Stimulated activated naive B cell treated with anti-CD40 and anti-IgM and Interleukin-4, amounts not matched to agents 10 μg/mL and 1 μg/mL and 100 μg/mL, for 72 hours (primary cell): Measurements from ENCODE around the gene SCAI.

ENCODE experiments used
- ATAC-seq, 2 donors: fragments of 150-1000 bp; cut with Tn5 transposase; replicated peaks; 2 replicates each; pipeline ENCODE4 v1.10.0; 2021; ENCODE audit warnings: moderate library complexity in 1 of 2
- DNase-seq: peaks from one replicate; pipeline ENCODE4 v3.0.0; 2021
- H3K27ac Mint-ChIP-seq: one replicate; pipeline ENCODE4 v1.8.0; 2022; ENCODE audit warnings: mild to moderate bottlenecking, mixed read lengths
- H3K27me3 Mint-ChIP-seq, 2 donors: one replicate each; pipeline ENCODE4 v1.8.0; 2022; ENCODE audit warnings: mixed read lengths in 2 of 2
- H3K36me3 Mint-ChIP-seq, 2 donors: one replicate each; pipeline ENCODE4 v1.8.0; 2022; ENCODE audit warnings: mixed read lengths in 2 of 2, mild to moderate bottlenecking in 1 of 2
- H3K4me1 Mint-ChIP-seq, 2 donors: one replicate each; pipeline ENCODE4 v1.8.0; 2022; ENCODE audit warnings: mixed read lengths in 2 of 2, mild to moderate bottlenecking in 1 of 2
- H3K4me3 Mint-ChIP-seq, 2 donors: one replicate each; pipeline ENCODE4 v1.8.0; 2022; ENCODE audit warnings: mild to moderate bottlenecking in 2 of 2, mixed read lengths in 2 of 2, moderate library complexity in 1 of 2
- H3K9me3 Mint-ChIP-seq, 2 donors: one replicate each; pipeline ENCODE4 v1.8.0; 2022; ENCODE audit warnings: mixed read lengths in 2 of 2, mild to moderate bottlenecking in 1 of 2

The SCAI gene

GRCh38 chr9:124913378-124913777, 229.9 kb downstream of the SCAI start:
- Mint-ChIP-seq H3K4me3 (no peak overlapping the region), H3K4me1 (no peaks in the 10 kb centered on the region), H3K27me3 (no peaks in the 10 kb centered on the region), H3K36me3 (peaks cover 27 to 45% of the 10 kb centered on the region in 2 donors), H3K27ac (no peak overlapping the region), H3K9me3 (no peaks in the 10 kb centered on the region)
- DNase-seq = no peak
- no peak for ATAC-seq

- Mint-ChIP-seq H3K36me3 (peaks cover 28 to 53% of the 10 kb centered on the region in 2 donors), H3K27ac (no peak overlapping the region), H3K9me3 (no peaks in the 10 kb centered on the region), H3K4me3 (no peak overlapping the region), H3K4me1 (peaks cover 0 to 5% of the 10 kb centered on the region in 2 donors), H3K27me3 (no peaks in the 10 kb centered on the region)
- no peak for DNase-seq
- no peak for ATAC-seq
Observed at GRCh38 chr9:124911766-124912165, 231.6 kb downstream of the SCAI start.

GRCh38 chr9:124908098-124908497, 235.2 kb downstream of the SCAI start:
- no peaks in the 10 kb centered on the region for H3K9me3 Mint-ChIP-seq
- H3K4me3 Mint-ChIP-seq = no peak overlapping the region
- H3K4me1 Mint-ChIP-seq = peaks cover 0 to 5% of the 10 kb centered on the region in 2 donors
- H3K27ac Mint-ChIP-seq = no peak overlapping the region
- ATAC-seq (no peak), DNase-seq (no peak)
- H3K27me3 Mint-ChIP-seq = no peaks in the 10 kb centered on the region
- peaks cover 22 to 46% of the 10 kb centered on the region in 2 donors for H3K36me3 Mint-ChIP-seq

GRCh38 chr9:124906966-124907365, 236.4 kb downstream of the SCAI start:
- H3K9me3 Mint-ChIP-seq = no peaks in the 10 kb centered on the region
- no peaks in the 10 kb centered on the region for H3K27me3 Mint-ChIP-seq
- H3K36me3 Mint-ChIP-seq = peaks cover 20 to 45% of the 10 kb centered on the region in 2 donors
- no peak overlapping the region for H3K27ac Mint-ChIP-seq
- no peak for ATAC-seq
- no peak overlapping the region for H3K4me3 Mint-ChIP-seq
- DNase-seq = no peak
- H3K4me1 Mint-ChIP-seq = peaks cover 0 to 5% of the 10 kb centered on the region in 2 donors

- H3K27me3 Mint-ChIP-seq = no peaks in the 10 kb centered on the region
- H3K4me1 Mint-ChIP-seq = peaks cover 5 to 6% of the 10 kb centered on the region in 2 donors
- no peak overlapping the region for H3K4me3 Mint-ChIP-seq
- H3K36me3 Mint-ChIP-seq = peaks cover 39 to 46% of the 10 kb centered on the region in 2 donors
- ATAC-seq (no peak), DNase-seq (no peak)
- no peaks in the 10 kb centered on the region for H3K9me3 Mint-ChIP-seq
- no peak overlapping the region for H3K27ac Mint-ChIP-seq
Observed at GRCh38 chr9:124899845-124900244, 243.5 kb downstream of the SCAI start.

GRCh38 chr9:124897570-124898460, 245.5 kb downstream of the SCAI start:
- DNase-seq (no peak), ATAC-seq (no peak)
- Mint-ChIP-seq H3K4me1 (peaks cover 5 to 8% of the 10 kb centered on the region in 2 donors), H3K9me3 (no peaks in the 10 kb centered on the region), H3K36me3 (peaks cover 36 to 51% of the 10 kb centered on the region in 2 donors), H3K27me3 (no peaks in the 10 kb centered on the region), H3K27ac (no peak overlapping the region), H3K4me3 (no peak overlapping the region)

- ATAC-seq (peak; percentile 75 to 77), DNase-seq (no peak)
- no peaks in the 10 kb centered on the region for H3K9me3 Mint-ChIP-seq
- peaks cover 5 to 8% of the 10 kb centered on the region in 2 donors for H3K4me1 Mint-ChIP-seq
- H3K4me3 Mint-ChIP-seq = no peak overlapping the region
- no peaks in the 10 kb centered on the region for H3K27me3 Mint-ChIP-seq
- H3K27ac Mint-ChIP-seq = peak overlapping the region; percentile 52
- H3K36me3 Mint-ChIP-seq = peaks cover 34 to 61% of the 10 kb centered on the region in 2 donors
Observed at GRCh38 chr9:124894741-124895170, 248.6 kb downstream of the SCAI start.

- Mint-ChIP-seq H3K27ac (no peak overlapping the region), H3K9me3 (no peaks in the 10 kb centered on the region), H3K36me3 (peaks cover 34 to 60% of the 10 kb centered on the region in 2 donors), H3K4me3 (no peak overlapping the region), H3K4me1 (peaks cover 5 to 8% of the 10 kb centered on the region in 2 donors), H3K27me3 (no peaks in the 10 kb centered on the region)
- ATAC-seq (no peak), DNase-seq (no peak)
Observed at GRCh38 chr9:124894035-124894740, 249.1 kb downstream of the SCAI start.
